HepG2 (cell line): Measurements from ENCODE around the gene HSD17B11. TPM values are rescaled to one million over a fixed set of nuclear protein-coding genes. Genes with fewer than 3 reads are reported as not detected.

Source experiments
- AKNA ChIP-seq: sonication (generic); formaldehyde crosslinking; IDR thresholded peaks from 2 replicates; pipeline ENCODE4 v1.4.0; 2020; ENCODE audit warnings: missing genetic modification reagents, borderline replicate concordance
- ATM ChIP-seq: fragments of 450-650 bp; IDR thresholded peaks from 2 replicates; pipeline ENCODE4 v1.7.1; 2017; ENCODE audit warnings: mild to moderate bottlenecking, borderline replicate concordance
- BCL6 ChIP-seq: IDR thresholded peaks from 2 replicates; pipeline ENCODE4 v1.6.1; 2016; ENCODE audit warnings: missing genetic modification reagents, missing compliant biosample characterization
- CBX5 ChIP-seq: sonication (generic); formaldehyde crosslinking; IDR thresholded peaks from 2 replicates; pipeline ENCODE4 v1.4.0; 2020; ENCODE audit warnings: missing genetic modification reagents, borderline replicate concordance
- CC2D1A ChIP-seq: sonication (generic); formaldehyde crosslinking; IDR thresholded peaks from 2 replicates; pipeline ENCODE4 v1.8.1; 2023; ENCODE audit warnings: mild to moderate bottlenecking, missing genetic modification reagents
- CCAR2 ChIP-seq: fragments of 200-400 bp; formaldehyde crosslinking; optimal IDR thresholded peaks from 2 replicates; pipeline ENCODE3; 2018; ENCODE audit warnings: low read depth, mild to moderate bottlenecking, low read length, moderate library complexity
- GATAD1 ChIP-seq: IDR thresholded peaks from 2 replicates; pipeline ENCODE4 v1.6.1; 2016; ENCODE audit warnings: missing genetic modification reagents, missing compliant biosample characterization
- NFE2L1 ChIP-seq: sonication (generic); formaldehyde crosslinking; IDR thresholded peaks from 2 replicates; pipeline ENCODE4 v1.4.0; 2020; ENCODE audit warnings: missing genetic modification reagents, mild to moderate bottlenecking, borderline replicate concordance
- NPAS2 ChIP-seq: sonication (generic); formaldehyde crosslinking; IDR thresholded peaks from 2 replicates; pipeline ENCODE4 v1.8.0; 2022; ENCODE audit warnings: mild to moderate bottlenecking, missing genetic modification reagents, borderline replicate concordance
- NR2C2 ChIP-seq: sonication (generic); formaldehyde crosslinking; IDR thresholded peaks from 2 replicates; pipeline ENCODE4 v1.4.0; 2020; ENCODE audit warnings: missing genetic modification reagents, mild to moderate bottlenecking, moderate library complexity, borderline replicate concordance
- PHB2 ChIP-seq: fragments of 450-650 bp; IDR thresholded peaks from 2 replicates; pipeline ENCODE4 v1.6.1; 2018; ENCODE audit not compliant: partially characterized antibody
- SOX6 ChIP-seq, 2 experiments: fragments of 450-650 bp in 1 of 2; sonication (generic) in 1 of 2; formaldehyde crosslinking in 1 of 2; IDR thresholded peaks; 2 replicates each; pipeline versions ENCODE4 v1.4.0 to v1.6.1; 2017 to 2020; ENCODE audit warnings: antibody characterized with exemption in 1 of 2, mild to moderate bottlenecking in 1 of 2, missing genetic modification reagents in 1 of 2
- U2AF1 ChIP-seq: fragments of 200-400 bp; formaldehyde crosslinking; optimal IDR thresholded peaks from 2 replicates; pipeline ENCODE3; 2017; ENCODE audit warnings: mild to moderate bottlenecking, low read depth, low read length
- ZNF382 ChIP-seq: sonication (generic); formaldehyde crosslinking; IDR thresholded peaks from 2 replicates; pipeline ENCODE4 v1.5.0; 2020; ENCODE audit warnings: missing genetic modification reagents, mild to moderate bottlenecking, borderline replicate concordance
- ZNF550 ChIP-seq: sonication (generic); formaldehyde crosslinking; IDR thresholded peaks from 2 replicates; pipeline ENCODE4 v1.4.0; 2020; ENCODE audit warnings: mild to moderate bottlenecking, missing genetic modification reagents, borderline replicate concordance
- ZNF737 ChIP-seq: sonication (generic); formaldehyde crosslinking; IDR thresholded peaks from 2 replicates; pipeline ENCODE4 v1.5.0; 2020; ENCODE audit warnings: missing genetic modification reagents, mild to moderate bottlenecking, borderline replicate concordance
- ZNF850 ChIP-seq: sonication (generic); formaldehyde crosslinking; conservative IDR thresholded peaks from 2 replicates; pipeline ENCODE4 v1.9.0; 2021; ENCODE audit warnings: mild to moderate bottlenecking, missing genetic modification reagents
- polyA plus RNA-seq, 8 experiments: library from polyadenylated mRNA; depleted of rRNA in 3 of 8; stranded (reverse) in 7 of 8; unstranded in 1 of 8; fragments of >200 nt; fragmentation: Illumina TruSeq in 4 of 8; extraction: Trizol in 4 of 8; gene quantifications; 2 replicates each; pipeline versions ENCODE4 v1.2.1 to v1.2.3, GENCODE V29; 2011 to 2016; ENCODE audit warnings: low read depth in 4 of 8, missing spikeins in 1 of 8, mixed read lengths in 1 of 8; ENCODE audit not compliant: insufficient read depth in 1 of 8
- total RNA-seq, 5 experiments: library from RNA; depleted of rRNA; stranded (reverse); fragments of >200 nt; fragmentation: Illumina TruSeq; extraction: Trizol; gene quantifications; 2 replicates each; pipeline ENCODE4 v1.2.3, GENCODE V29; 2016; ENCODE audit warnings: low read depth in 1 of 5
- TF ChIP-seq, protein P1 (sequence below): sonication (generic); formaldehyde crosslinking; IDR thresholded peaks from 2 replicates; pipeline ENCODE4 v1.5.1; 2020; ENCODE audit warnings: missing genetic modification reagents, mild to moderate bottlenecking, borderline replicate concordance
- TF ChIP-seq, protein P2 (sequence below): sonication (generic); formaldehyde crosslinking; IDR thresholded peaks from 2 replicates; pipeline ENCODE4 v1.5.0; 2020; ENCODE audit warnings: missing genetic modification reagents
- TF ChIP-seq, protein P3 (sequence below): sonication (generic); formaldehyde crosslinking; IDR thresholded peaks from 2 replicates; pipeline ENCODE4 v1.4.0; 2020; ENCODE audit warnings: missing genetic modification reagents

Gene HSD17B11
- total and polyA plus RNA-seq, 2 of the 13 experiments (the other 11 are each of a cell fraction or from before 2014, with no cell fraction given): 121 to 158 TPM

GRCh38 chr4:87419578-87420249, 28.7 kb upstream of the HSD17B11 start (continued):
- TF ChIP-seq ZNF737 (CRISPR knock-in tag) (no peak), CCAR2 (no peak), PHB2 (no peak), ATM (no peak), ZNF550 (no peak), NPAS2 (CRISPR knock-in tag) (no peak), BCL6 (CRISPR knock-in tag) (peak; percentile 58), ZNF382 (CRISPR knock-in tag) (no peak), SOX6 (IDR thresholded peaks at IDR 0.05) (no peak), SOX6 (CRISPR knock-in tag; IDR thresholded peaks at IDR 0.05) (peak; percentile 92), NFE2L1 (no peak), NR2C2 (CRISPR knock-in tag) (no peak), ZNF850 (CRISPR knock-in tag) (no peak), AKNA (no peak), U2AF1 (no peak), CBX5 (CRISPR knock-in tag) (no peak), CC2D1A (CRISPR knock-in tag) (no peak), GATAD1 (CRISPR knock-in tag) (no peak)
- TF ChIP-seq, protein P1, sequence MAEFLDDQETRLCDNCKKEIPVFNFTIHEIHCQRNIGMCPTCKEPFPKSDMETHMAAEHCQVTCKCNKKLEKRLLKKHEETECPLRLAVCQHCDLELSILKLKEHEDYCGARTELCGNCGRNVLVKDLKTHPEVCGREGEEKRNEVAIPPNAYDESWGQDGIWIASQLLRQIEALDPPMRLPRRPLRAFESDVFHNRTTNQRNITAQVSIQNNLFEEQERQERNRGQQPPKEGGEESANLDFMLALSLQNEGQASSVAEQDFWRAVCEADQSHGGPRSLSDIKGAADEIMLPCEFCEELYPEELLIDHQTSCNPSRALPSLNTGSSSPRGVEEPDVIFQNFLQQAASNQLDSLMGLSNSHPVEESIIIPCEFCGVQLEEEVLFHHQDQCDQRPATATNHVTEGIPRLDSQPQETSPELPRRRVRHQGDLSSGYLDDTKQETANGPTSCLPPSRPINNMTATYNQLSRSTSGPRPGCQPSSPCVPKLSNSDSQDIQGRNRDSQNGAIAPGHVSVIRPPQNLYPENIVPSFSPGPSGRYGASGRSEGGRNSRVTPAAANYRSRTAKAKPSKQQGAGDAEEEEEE (CRISPR knock-in tag): no peak
- TF ChIP-seq, protein P2, sequence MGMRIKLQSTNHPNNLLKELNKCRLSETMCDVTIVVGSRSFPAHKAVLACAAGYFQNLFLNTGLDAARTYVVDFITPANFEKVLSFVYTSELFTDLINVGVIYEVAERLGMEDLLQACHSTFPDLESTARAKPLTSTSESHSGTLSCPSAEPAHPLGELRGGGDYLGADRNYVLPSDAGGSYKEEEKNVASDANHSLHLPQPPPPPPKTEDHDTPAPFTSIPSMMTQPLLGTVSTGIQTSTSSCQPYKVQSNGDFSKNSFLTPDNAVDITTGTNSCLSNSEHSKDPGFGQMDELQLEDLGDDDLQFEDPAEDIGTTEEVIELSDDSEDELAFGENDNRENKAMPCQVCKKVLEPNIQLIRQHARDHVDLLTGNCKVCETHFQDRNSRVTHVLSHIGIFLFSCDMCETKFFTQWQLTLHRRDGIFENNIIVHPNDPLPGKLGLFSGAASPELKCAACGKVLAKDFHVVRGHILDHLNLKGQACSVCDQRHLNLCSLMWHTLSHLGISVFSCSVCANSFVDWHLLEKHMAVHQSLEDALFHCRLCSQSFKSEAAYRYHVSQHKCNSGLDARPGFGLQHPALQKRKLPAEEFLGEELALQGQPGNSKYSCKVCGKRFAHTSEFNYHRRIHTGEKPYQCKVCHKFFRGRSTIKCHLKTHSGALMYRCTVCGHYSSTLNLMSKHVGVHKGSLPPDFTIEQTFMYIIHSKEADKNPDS (CRISPR knock-in tag): peak; percentile 100
- TF ChIP-seq, protein P3, sequence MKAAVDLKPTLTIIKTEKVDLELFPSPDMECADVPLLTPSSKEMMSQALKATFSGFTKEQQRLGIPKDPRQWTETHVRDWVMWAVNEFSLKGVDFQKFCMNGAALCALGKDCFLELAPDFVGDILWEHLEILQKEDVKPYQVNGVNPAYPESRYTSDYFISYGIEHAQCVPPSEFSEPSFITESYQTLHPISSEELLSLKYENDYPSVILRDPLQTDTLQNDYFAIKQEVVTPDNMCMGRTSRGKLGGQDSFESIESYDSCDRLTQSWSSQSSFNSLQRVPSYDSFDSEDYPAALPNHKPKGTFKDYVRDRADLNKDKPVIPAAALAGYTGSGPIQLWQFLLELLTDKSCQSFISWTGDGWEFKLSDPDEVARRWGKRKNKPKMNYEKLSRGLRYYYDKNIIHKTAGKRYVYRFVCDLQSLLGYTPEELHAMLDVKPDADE: no peak
